ENCODE data around the gene TUBGCP6.
"Not testable (repeated sequence)": the region's sequence is repeated elsewhere in the genome, so short reads cannot be mapped to it uniquely, and the experiment has no call there.

Gene TUBGCP6

GRCh38 chr22:50209893-50210292 is 34.9 kb downstream of the TUBGCP6 start:
- DNase-seq: peak; percentile 62

DNA sequence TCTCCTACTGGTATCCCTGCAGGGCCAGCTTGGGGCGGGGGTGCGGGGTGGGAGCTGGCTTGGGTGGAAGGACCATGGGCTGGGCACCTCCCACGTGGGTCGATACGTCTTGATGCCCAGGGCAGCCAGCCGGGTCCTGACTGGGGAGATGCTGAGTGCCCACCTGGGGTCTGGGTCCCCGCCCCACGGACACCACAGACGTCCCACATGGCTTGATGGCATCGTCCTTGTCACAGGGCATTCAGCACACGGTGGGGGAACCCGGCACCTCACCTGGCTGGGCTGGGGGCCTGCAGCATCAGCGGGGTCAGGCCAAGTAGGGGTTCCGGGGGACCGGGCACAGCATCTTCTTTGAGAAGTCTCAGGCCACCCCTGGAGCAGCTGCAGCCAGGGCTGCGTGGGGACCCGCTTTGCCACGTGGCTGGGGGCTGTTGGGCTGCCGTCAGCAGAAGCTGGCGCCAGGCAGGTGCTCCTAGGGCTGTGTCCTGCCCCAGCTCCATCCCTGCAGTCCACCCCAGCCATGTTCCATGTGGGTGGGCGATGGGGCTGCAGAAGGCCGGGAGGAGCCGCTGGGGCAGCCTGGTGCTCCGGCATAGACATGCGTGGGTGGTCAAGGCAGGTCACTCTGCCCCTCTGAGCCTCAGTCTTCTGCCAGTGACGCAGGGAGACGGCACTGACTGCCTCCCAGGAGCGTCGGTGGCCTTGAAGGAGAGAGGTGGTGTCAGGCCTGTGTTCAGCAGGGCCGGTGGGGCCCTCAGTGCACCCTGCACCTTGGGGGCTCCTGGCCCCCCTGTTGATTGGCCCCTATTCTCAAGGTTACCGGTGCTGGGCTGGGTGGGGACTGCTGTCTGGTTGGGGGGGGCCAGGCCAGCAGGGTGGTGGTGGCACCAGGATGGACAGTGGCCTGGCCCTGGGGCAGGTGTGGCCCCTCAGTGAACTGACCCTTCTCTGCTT is 35.6 kb downstream of the TUBGCP6 start:
- no peak for DNase-seq

- DNase-seq: no peak
Observed at GRCh38 chr22:50208430-50208938, 36.3 kb downstream of the TUBGCP6 start.

GRCh38 chr22:50207383-50208140 is 37.3 kb downstream of the TUBGCP6 start:
- no peak for DNase-seq

DNA sequence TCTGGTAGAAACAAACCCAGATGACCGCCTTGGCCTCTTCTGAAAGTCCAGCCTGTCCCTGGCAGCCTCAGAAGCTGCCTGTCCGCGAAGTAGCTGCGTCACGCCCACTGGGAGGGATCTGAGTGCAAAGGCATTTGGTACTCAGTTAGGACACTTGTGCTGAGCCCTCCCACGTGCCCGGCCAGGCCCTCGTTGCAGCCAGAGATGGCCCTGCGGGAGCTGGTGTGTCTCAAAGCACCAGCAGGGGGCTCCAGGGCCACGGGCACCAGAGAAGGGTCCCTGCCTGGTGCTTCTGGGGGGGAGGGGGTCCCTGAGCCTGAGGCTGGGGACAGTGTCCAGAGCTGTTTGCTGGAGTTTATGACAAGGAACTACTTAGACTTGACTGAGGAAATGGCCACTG is 38.2 kb downstream of the TUBGCP6 start:
- no peak for DNase-seq

DNA sequence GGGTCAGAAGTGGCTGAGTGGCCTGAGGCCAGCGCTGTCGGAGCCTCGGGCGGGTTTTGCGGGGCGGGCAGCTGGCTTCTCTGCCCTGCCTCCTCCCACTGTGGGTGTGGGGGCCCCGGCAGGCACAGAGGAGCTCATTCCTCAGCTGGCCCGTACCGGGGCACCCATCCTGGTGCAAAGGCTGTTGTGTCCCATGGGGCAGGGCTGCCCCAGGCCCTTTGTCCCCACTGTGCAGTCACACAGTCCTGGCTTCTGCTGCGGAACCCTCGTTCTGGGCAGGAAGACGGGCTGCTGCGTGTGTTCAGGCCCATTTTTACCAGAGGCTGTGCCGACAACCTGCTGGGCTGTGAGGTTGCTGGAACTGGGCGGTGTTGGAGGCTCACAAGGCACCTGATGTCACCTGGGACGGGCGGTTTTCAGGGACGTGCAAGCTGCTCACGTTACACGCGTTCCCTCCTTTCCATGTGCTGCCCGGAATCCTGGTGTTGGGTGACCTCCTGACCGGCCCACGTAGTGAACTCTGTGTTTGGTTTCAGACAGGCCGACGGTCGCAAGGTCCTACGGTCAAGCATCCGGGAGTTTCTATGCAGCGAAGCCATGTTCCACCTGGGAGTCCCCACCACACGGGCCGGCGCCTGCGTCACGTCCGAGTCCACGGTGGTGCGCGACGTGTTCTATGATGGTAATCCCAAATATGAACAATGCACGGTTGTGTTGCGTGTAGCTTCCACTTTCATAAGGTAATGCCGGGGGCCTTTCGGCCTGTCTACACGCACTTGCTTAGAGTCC is 38.8 kb downstream of the TUBGCP6 start:
- DNase-seq: no peak

DNA sequence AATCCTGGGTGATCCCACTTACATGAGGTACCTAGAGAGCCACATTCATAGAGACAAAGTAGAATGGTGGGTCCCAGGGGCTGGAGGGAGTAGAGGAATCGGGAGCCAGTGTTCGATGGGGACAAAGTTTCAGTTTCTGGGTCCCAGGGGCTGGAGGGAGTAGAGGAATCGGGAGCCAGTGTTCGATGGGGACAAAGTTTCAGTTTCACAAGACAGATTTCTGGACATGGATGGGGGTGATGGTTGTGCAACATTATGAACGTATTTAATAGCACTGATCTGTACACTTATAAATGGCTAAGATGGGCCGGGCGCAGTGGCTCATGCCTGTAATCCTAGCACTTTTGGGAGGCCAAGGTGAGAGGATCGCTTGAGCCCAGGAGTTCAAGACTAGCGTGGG is 39.8 kb downstream of the TUBGCP6 start:
- DNase-seq: not testable (repeated sequence)

- no peak for DNase-seq
Observed at GRCh38 chr22:50204571-50204970, 40.3 kb downstream of the TUBGCP6 start.

GRCh38 chr22:50203288-50203687 is 41.5 kb downstream of the TUBGCP6 start:
- no peak for DNase-seq

DNA sequence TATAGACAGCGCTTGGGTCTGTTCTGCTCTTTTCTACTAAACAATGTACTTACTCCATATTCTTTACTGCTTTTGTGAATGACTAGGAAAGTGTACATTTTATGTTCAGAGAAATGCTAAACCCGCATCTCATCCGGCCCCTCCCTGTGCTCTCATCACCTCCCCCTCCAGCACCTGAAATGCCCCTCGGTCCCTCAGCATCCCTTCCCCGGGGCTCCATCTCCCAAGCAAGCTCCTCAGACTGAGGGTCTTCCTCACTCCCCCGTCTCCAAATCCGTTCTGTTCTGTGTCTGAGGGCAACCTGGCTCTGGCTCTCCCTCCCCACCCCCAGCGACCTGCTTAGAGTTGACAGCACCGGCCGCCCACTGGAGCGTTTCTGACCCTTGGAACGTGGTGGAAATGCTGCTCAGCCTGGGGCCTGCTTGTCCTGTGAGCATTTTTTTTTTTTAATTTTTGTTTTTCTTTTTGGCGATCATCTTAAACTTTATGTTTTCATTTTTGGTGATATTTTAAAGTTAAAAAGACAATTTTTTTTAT is 42.6 kb downstream of the TUBGCP6 start:
- no peak for DNase-seq

- DNase-seq: no peak
Observed at GRCh38 chr22:50201191-50202129, 43.4 kb downstream of the TUBGCP6 start.

GRCh38 chr22:50200461-50201190 is 44.2 kb downstream of the TUBGCP6 start, which contains the start of gene SELENOO:
Gene SELENOO, plus strand, starts transcription at chr22:50201011. Its CDS starts 26 bp downstream, at chr22:50201037.
- peak; percentile 92 for DNase-seq

DNA sequence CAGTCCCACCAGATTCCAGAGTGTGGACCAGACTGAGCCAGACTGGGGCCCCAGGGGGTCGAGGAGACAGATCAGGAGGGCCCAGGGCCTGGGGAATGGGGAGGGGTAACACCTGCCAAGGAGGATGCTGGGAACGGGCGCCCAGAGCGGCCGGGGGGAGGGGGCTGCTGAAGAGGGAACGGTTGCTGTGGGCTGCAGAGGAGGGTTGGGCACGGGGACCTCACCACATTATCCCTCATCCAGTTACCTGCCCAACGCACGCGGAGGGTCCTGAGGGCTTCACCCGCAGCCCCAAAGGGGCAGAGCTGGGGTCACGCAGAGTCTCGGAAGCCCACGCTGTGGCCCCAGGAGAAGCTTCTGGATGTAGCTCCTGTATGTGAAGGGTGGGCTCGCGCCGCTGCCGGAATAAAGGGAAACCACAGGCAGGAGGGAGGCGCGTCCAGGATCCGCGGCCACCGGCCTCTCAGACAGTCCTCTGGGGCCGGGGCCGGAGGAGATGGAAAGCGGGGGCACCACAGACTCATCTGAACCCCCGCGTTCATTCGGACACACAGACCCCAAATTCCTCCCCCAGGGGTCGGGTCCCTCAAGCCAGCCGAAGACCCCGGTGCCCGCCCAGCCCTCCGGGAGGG is 44.9 kb downstream of the TUBGCP6 start:
- DNase-seq: no peak

- no peak for DNase-seq
Observed at GRCh38 chr22:50199251-50199721, 45.5 kb downstream of the TUBGCP6 start.

DNA sequence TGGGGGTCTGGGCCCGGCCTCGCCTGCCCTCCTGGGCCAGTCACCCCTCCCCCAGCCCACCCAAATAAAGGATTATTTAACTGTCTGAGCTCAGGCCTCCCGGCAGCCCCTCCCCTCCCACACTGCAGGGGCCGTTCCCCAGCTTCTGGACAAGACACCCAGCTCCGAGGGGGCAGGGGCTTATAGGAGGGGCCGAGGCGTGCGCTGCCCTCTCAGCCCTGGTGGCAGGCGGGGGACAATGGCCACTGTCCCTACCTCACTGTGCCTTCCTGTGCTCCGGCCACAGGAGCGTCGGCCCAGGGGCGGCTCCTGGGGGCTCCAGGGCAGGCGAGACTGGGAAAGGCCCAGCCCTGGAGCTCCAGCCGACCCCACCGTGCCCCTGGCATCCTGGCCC is 46.2 kb downstream of the TUBGCP6 start:
- DNase-seq: no peak

DNA sequence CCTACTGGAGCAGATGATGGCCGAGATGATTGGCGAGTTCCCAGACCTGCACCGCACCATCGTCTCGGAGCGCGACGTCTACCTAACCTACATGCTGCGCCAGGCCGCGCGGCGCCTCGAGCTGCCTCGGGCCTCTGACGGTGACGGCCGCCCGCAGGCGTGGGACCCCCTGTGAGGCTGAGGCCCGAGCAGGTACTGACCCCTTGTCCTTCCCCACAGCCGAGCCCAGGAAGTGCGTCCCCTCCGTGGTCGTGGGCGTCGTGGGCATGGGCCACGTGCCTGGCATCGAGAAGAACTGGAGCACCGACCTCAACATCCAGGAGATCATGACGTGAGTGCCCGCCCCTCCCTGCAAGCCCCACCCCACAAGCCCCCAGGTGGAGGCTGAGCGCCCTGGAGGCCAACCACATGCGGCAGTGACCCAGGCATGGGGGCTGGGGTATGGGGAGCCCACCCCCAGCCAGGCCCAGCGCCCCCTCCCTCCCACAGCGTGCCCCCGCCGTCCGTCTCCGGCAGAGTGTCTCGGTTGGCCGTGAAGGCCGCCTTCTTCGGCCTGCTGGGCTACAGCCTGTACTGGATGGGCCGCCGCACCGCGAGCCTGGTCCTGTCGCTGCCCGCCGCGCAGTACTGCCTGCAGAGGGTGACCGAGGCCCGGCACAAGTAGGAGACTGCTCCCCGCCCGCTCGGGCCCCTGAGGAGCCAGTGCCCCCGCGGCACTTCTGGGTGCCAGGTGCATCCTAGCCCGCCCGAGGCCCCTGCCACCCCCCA is 46.8 kb downstream of the TUBGCP6 start:
- DNase-seq: no peak

- no peak for DNase-seq
Observed at GRCh38 chr22:50197000-50197800, 47.6 kb downstream of the TUBGCP6 start.

DNA sequence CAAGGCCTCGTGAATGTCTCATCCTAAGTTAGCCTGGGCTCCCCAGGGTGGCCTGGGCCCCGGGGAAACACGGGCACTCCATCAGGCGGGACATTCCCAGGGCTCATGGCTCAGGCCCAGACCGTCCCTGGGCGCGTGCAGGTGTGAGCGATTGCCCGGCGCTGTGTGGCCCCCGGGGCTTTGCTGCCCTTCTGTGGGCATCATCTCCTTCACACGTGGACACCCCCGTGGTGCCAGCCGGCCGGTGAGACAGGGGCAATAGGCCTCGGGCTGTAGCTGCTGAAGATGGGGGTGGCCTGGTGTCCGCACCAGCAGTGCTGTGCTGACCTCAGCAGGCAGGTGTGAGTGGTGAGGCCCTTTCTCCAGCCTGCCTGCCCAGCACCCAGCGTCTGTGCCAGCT is 48.6 kb downstream of the TUBGCP6 start:
- no peak for DNase-seq

All from stimulated activated CD4-positive, alpha-beta T cell treated with anti-CD3 and anti-CD28 coated beads, Interleukin-12 subunit alpha, Interleukin-12 subunit beta, amount 100 ng/mL, for 4 hours (primary cell).